GM19452 (cell line): ENCODE data around the gene KCNK15.

ENCODE experiments used
- ATAC-seq: cut with Tn5 transposase; IDR thresholded peaks from one replicate; pipeline ENCODE4 v1.9.1; 2021; ENCODE audit not compliant: unreplicated experiment

Gene KCNK15

DNA sequence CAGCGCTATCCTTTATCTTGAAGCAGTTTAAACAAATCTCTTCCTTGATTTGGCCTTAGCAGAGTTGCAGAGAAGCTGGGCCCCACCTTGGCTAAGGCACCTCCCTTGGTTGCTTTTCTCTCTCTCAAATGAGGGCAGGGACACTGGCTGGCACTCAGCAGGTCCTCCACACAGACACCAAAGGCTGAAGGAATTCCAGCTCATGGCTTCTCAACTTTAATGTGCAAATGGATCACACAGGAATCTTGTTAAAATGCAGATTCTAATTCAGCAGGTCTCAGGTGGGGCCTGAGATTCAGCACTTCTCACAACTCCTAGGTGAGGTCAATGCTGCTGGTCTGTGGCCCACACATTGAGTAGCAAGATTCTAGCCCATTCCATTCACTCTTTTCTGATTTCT lies 39.0 kb downstream of the KCNK15 start:
- ATAC-seq, result no peak

DNA sequence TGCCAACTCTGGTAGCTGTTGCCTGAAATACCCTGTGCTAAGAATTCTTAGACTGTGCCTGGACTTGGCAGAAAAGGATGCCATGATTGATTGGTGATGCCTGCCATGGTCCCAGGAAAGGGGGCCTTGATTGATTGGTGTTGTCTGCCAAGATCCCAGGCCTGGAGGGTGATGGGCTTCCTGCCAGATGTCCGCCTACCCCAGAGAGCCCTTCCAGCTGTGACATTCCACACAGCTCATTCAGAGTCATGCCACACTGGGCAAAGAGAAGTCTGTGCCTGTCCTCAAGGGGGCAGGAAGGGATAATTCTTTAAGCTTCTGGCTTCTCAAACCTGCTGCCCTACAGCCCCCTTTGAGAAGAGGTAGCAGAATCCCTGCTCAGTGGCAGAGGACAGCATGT lies 40.1 kb downstream of the KCNK15 start:
- ATAC-seq, result no peak

DNA sequence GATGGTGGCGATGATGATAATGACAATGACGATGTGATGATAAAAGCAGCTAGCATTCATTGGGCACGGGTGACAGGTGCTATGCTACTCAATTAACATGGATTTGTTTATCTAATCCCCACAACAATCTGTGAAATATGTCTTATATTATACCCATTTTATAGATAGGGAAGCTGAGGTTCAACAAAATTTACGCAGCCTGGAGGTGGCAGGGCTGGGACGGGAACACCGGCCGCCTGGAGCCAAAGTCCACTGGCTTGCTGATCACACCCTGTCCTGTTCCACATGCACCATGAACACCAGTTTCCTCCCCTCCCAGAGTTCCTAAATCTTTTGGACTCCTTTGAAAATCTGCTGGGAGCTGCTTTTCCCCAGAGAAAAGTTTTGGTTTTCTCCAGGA lies 41.6 kb downstream of the KCNK15 start:
- ATAC-seq, result no peak

DNA sequence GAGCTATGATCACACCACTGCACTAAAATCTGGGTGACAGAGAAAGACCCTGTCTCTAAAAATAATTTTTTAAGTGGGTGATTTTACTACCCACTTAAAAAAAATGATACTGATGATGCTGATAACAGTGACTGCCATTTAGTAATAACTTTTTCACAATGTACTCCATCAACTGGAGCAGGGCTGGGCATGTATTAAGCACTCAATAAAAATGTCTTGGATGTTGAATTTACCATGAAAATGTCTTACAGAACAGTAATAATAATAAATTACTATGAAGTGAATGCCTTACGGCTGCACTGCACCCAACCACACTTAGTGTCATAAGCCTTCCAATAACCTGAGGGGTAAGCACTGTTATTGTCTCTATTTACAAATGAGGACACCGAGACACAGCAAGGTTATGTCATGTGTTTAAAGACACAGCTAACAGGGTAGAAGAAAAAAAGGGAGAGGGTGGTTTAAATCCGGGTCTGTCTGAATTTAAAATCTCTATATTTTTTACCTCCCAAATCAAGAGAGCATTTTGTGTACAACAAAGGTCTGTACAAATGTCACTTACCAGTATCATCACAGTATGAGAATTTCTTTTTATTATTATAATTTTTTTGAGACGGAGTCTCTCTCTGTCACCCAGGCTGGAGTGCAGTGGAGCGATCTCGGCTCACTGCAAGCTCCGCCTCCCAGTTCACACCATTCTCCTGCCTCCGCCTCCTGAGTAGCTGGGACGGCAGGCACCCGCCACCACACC lies 43.2 kb downstream of the KCNK15 start:
- no peak for ATAC-seq

DNA sequence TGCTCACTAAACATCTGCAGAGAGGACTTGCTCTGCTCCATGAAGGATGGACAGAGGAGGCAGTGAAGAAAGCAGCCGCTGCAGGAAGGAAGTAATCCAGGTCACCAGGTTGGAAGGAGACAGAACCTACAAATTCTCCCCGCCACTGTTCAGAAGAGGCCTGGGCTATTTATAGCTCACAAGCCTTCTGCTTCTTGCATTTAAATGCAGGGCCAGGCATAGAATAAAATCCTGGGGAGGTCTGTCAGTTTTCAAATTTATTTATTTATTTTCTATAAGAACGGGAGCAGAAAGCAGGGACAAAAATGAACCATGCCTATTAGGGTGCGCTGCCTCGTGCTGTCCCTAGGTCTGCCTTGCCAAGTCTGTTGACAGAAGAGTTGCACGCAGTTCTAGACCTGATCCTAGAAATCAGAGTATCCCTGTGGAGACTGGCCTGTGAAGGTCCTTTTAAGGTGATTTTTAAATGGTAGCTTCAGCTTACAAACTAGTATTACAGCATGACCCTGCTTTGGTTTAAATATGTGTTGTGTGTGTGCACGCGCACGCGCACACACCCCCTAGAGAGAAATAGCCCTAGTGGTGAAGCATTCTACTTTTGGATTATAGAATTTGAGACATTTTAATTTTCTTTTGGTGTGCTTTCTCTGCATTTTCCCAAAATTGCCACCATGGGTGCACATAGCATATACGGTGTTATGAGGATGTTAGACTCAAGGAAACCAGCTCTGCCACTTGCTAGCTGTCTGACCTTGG lies 45.2 kb downstream of the KCNK15 start:
- ATAC-seq, result no peak

DNA sequence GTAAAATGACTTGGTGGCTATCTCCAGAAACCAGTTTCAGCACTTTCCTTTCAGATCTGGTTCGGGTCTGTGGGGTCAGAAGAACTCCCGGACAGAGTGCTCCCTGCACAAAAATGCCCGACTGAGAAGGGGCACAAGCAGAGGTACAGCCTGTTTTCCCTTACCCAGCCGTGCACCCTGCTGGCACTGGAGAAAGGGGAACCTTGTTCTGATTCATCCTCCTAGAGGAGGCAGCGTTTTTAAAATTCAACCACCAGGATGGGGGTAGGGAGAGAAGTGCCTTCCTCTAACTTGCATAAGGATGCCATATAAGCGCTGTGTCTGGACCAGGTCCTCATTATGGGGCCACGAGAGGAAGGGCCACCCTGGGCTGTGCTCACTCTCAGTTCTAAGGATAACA lies 47.1 kb downstream of the KCNK15 start:
- no peak for ATAC-seq

DNA sequence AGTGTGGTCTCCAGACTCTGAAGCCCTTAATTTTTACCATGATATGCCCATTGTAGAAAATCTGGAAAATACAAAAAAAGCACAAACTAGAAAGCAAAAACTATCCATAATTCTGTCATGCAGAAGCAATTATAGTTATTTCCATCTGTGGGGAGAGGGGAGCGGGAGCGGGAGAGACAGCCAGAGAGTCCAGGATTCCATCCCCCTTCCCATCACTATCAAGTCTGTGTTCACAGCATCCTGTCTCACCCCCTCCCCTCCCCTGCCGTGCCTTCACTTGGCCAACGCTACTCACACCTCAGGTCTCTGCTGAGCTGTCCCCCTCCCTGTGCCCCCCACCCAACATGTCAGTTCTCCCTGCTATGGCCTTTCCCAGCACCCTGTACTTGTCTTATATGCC lies 50.2 kb downstream of the KCNK15 start:
- ATAC-seq, result no peak

DNA sequence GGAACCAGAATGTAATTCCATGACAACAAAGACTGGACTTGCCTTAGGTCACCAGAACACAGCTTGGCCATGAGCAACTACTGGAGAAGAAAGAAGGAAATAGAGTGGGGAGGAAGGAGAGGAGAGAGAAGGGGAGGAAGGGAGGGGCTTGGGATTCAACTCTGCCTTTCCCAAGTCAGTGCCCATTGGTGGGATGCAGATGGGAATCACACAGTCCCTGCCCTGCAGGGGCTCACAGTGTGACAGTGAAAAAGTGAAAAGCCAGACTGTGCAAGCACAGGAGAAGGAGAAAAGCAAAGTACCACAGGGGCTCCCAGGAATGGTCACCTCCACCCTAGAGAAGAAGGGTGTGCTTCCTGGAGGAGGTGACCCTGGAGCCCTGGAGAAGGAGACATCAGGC lies 50.6 kb downstream of the KCNK15 start:
- no peak for ATAC-seq

DNA sequence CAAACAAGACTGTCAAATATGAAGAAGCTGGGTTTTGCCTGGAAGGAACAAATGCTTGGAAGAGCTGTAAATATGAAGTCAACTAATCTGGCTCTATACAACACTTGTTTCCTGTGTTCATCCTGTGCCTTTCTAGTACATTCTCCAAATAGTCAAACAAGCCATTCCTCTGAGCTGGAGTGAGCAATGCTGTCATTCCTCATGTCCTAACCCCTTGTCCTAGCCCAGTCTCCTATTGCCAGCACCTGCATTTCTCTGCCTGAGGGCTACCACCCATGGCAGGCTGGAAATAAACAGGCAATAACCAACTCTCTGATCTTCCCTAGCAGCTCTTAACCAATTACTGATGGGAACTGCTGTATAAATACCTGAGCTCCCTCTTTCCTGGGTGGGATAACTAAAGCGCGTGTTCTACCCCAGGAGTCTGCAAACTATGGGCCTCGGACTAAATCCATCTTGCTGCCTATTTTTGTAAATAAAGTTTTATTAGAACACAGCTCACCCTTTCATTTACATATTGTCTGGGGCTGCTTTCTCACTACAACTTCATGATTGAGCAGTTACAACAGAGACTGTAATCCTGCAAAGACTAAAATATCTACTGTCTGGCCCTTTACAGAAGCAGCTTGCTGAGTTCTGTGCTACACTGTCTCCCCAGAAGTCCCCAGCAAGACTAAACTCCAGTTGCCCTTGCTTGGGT lies 51.2 kb downstream of the KCNK15 start:
- ATAC-seq, result no peak

DNA sequence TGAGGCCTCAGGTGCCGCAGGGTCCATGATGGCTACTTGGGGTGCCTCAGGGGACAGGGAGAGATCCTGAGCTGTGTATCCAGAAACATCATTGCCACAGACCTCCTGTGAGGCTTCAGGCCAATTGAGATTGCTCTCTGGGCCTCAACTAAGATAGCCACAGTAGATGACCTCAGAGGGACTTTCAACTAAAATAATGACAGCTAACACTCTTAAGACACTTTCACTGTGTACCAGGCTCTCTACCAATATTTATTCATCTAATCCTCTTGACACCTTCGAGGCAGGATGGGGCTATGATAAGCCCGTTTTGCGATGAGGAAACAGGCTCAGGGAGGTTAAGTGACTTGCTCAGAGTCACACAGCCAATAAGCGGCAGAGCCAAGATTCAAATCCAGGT lies 54.0 kb downstream of the KCNK15 start:
- ATAC-seq, result no peak

DNA sequence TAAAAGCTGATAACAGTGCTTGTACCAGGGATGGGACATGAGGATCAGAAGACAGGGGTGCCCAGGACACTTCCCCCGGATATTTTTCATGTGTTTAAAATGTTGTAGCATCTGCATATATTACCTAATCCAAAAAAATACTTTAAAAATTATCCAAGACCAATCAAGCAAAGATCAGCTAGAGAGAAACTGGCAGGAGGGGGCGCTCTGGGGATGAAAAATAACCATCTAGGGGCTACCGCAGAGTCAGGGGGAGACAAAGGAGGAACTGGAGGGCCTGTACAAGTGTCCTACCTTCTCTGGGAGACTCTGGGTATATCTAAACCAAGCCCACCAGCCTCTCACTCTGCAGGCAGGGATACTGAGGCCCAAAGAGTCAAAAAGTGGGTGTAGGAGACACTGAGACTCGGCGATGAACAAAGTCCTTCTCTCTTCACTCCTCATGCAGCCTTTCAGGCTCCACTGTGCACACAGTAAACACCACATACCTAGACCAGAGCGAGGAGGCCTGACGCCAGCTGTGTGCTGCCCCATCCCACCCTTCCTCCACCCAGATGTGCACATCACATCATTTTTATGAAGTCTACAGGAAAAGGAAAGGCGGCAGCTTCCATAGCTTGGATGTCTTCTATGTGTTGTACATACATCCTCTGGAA lies 54.9 kb downstream of the KCNK15 start:
- ATAC-seq, result no peak
